ENCODE results near the gene FOXJ3. TPM values are rescaled to one million over a fixed set of nuclear protein-coding genes. Genes with fewer than 3 reads are reported as not detected.

The FOXJ3 gene
- total RNA-seq, 4 donors from 2014 or later, result 34.5 to 40.0 (median 36.1) TPM

DNA sequence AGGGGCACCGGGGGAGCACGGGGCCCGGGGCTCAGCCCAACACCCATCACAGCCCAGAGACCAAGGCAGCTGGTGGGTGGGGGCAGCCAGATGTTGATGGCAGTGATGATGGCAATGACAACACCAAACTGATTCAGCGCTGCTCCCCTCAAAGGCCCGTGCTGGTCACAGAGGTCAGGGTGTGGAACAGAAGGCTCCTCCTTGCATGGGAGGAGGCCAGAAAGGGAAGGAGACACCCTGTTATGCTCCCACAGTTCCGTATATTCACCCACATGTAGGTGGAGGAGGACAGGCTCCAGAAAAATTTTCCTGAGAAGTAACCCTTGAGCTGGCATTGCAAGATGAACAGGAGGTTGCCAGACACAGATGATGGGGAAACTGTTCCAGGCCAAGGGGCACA, 181.4 kb downstream of the FOXJ3 start:
- H3K4me1 ChIP-seq, result no peaks in the 10 kb centered on the region
- H3K4me3 ChIP-seq, result no peak overlapping the region
- peaks cover 0 to 17% (median 0%) of the 10 kb centered on the region in 4 donors for H3K27me3 ChIP-seq
- DNase-seq (ENCODE audit: extremely low spot score), result no peak
- no peaks in the 10 kb centered on the region for H3K36me3 ChIP-seq
- TF ChIP-seq CTCF (IDR thresholded peaks at IDR 0.05) (no peak), POLR2AphosphoS5 (IDR thresholded peaks at IDR 0.05) (no peak), EP300 (IDR thresholded peaks at IDR 0.05) (no peak)
- no peak overlapping the region for H3K27ac ChIP-seq (replicated peaks in 1 of 4)
- 77% methylated on average over 3 of the region's 6 CpGs for WGBS
- no peaks in the 10 kb centered on the region for H3K9me3 ChIP-seq
- intact Hi-C loops (cut with DNase I), result no loop called here

GRCh38 chr1:42152907-42153600, 182.0 kb downstream of the FOXJ3 start, which contains the start of gene GUCA2B:
Gene GUCA2B (plus strand): TSS chr1:42153410. CDS start chr1:42153451, 41 bp downstream.
- intact Hi-C loops (cut with DNase I), result no loop called here
- TF ChIP-seq CTCF (IDR thresholded peaks at IDR 0.05), result no peak
- no peak for TF ChIP-seq POLR2AphosphoS5 (IDR thresholded peaks at IDR 0.05)
- no peak for TF ChIP-seq POLR2A (IDR thresholded peaks at IDR 0.05; ENCODE audit: low read depth)
- TF ChIP-seq EP300 (IDR thresholded peaks at IDR 0.05), result no peak
- H3K36me3 ChIP-seq, result no peaks in the 10 kb centered on the region

DNA sequence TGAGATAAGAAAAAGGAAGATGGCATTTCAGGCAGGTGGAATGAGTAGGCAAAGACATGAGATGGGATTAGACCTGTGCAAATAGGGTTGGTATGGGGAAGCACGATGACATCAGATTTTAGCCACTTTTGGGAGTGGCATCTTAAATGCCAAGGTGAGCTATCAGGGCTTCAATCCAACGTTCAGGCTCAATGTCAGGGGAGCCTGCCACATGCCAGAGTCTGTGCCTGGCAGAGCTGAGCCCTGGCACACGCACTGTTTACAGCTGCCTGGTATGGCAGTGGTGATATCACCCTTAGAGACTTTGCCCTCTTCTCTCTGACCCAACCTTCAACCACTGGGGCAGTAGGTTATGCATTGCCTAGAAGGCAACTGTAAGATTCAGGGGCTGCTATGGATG, 182.9 kb downstream of the FOXJ3 start:
- H3K4me3 ChIP-seq, result no peak overlapping the region
- no peak overlapping the region for H3K27ac ChIP-seq (replicated peaks in 1 of 4)
- no peaks in the 10 kb centered on the region for H3K36me3 ChIP-seq
- intact Hi-C loops (cut with DNase I), result no loop called here
- TF ChIP-seq CTCF (IDR thresholded peaks at IDR 0.05) (no peak), POLR2A (IDR thresholded peaks at IDR 0.05; ENCODE audit: low read depth) (no peak), EP300 (IDR thresholded peaks at IDR 0.05) (no peak), POLR2AphosphoS5 (IDR thresholded peaks at IDR 0.05) (no peak)
- H3K4me1 ChIP-seq, result no peaks in the 10 kb centered on the region
- DNase-seq (ENCODE audit: extremely low spot score), result no peak
- H3K9me3 ChIP-seq, result no peaks in the 10 kb centered on the region
- peaks cover 0 to 29% (median 2%) of the 10 kb centered on the region in 4 donors for H3K27me3 ChIP-seq
- WGBS, result 77% methylated on average over 3 of the region's 3 CpGs

More at GRCh38 chr1:42152907-42153600, 182.0 kb downstream of the FOXJ3 start, which contains the start of gene GUCA2B:
- H3K27ac ChIP-seq (replicated peaks in 1 of 4), result no peak within 1 kb of the TSS
- H3K4me3 ChIP-seq, result no peak within 1 kb of the TSS
- no peaks in the 10 kb centered on the region for H3K9me3 ChIP-seq
- WGBS, result 87% methylated on average over 4 of the region's 12 CpGs
- DNase-seq (ENCODE audit: extremely low spot score), result no peak
- H3K4me1 ChIP-seq, result no peaks in the 10 kb centered on the region
- H3K27me3 ChIP-seq, result peaks cover 0 to 19% (median under 1%) of the 10 kb centered on the region in 4 donors

- Histone ChIP-seq H3K36me3 (no peaks in the 10 kb centered on the region), H3K9me3 (no peaks in the 10 kb centered on the region), H3K27me3 (peaks cover 0 to 43% (median 14%) of the 10 kb centered on the region in 4 donors), H3K4me1 (peaks cover 0 to 5% (median 0%) of the 10 kb centered on the region in 4 donors), H3K4me3 (no peak overlapping the region), H3K27ac (replicated peaks in 1 of 4) (no peak overlapping the region)
- TF ChIP-seq CTCF (IDR thresholded peaks at IDR 0.05), result no peak
- no peak for TF ChIP-seq POLR2AphosphoS5 (IDR thresholded peaks at IDR 0.05)
- TF ChIP-seq POLR2A (IDR thresholded peaks at IDR 0.05; ENCODE audit: low read depth), result no peak
- no peak for TF ChIP-seq EP300 (IDR thresholded peaks at IDR 0.05)
- intact Hi-C loops (cut with DNase I), result no loop called here
- 79% methylated on average over 5 of the region's 5 CpGs for whole genome bisulfite sequencing
- DNase-seq (ENCODE audit: extremely low spot score), result no peak
These were observed 184.4 kb downstream of the FOXJ3 start for GRCh38 chr1:42150651-42151050.

Data from esophagus muscularis mucosa (tissue), 4 donors.